ENCODE data around the gene LDLRAD4. TPM values are rescaled to one million over a fixed set of nuclear protein-coding genes. Genes with fewer than 3 reads are reported as not detected.

LDLRAD4 gene
- total and polyA plus RNA-seq, 9 of the 15 experiments (the other 6 are each of a cell fraction or from before 2014, with no cell fraction given) = 0.01 TPM; not detected in 8

DNA sequence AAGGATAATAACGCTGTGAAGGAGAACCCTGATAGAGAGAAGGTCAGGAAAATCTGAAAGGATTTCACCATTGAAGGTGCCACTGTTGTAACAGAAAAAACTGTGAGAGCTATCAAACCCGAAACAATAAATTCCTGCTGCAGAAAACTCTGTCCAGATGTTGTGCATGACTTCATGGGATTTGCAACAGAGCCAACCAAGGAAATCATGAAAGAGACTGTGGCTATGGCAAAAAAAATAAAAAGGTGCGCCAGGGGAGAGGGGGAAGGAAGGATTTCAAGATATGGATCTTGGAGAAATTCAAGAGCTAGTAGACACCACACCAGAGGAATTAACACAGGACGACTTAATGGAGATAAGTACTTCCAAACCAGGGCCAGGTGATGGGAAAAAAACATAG lies 88.0 kb downstream of the LDLRAD4 start:
- no peaks in the 10 kb centered on the region for H3K79me2 ChIP-seq (ENCODE audit: control insufficient read depth, insufficient read depth, low read length)
- BruUV-seq (replicated peaks) = no TSS peak
- H3K4me3 ChIP-seq = no peak overlapping the region
- ATAC-seq (no peak), FAIRE-seq (no peak), DNase-seq (ENCODE audit: extremely low read depth in 1 of 4, low spot score in 3 of 4) (no peak)
- H3K27ac ChIP-seq (ENCODE audit: extremely low read depth, low read depth, low read length) = no peak overlapping the region
- H3K36me3 ChIP-seq (ENCODE audit: control insufficient read depth, insufficient read depth, low read length) = no peaks in the 10 kb centered on the region
- H3K4me2 ChIP-seq (ENCODE audit: insufficient read depth, low read length) = no peak overlapping the region
- H3K4me1 ChIP-seq (replicated peaks in 1 of 2; ENCODE audit: control insufficient read depth in 2 of 2, insufficient read depth in 2 of 2, low read length in 2 of 2) = no peaks in the 10 kb centered on the region
- in situ Hi-C loops (cut with MboI) = no loop called here
- H4K20me1 ChIP-seq (replicated peaks; ENCODE audit: control insufficient read depth, insufficient read depth, low read length) = no peaks in the 10 kb centered on the region
- H3K9me3 ChIP-seq (replicated peaks; ENCODE audit: control insufficient read depth, insufficient read depth, low read depth, low read length) = no peaks in the 10 kb centered on the region
- CTCF ChIA-PET (ENCODE audit: low intra/inter-chr PET ratio) = no interaction called here
- H3K9ac ChIP-seq (ENCODE audit: insufficient read depth in 1 of 2, low read depth in 2 of 2, low read length in 2 of 2) = no peak overlapping the region
- H2AFZ ChIP-seq (ENCODE audit: low read depth, low read length) = no peak overlapping the region
- POLR2A ChIA-PET = no interaction called here
- no peaks in the 10 kb centered on the region for H3K9me1 ChIP-seq (ENCODE audit: control insufficient read depth, insufficient read depth, low read length)
- H3K27me3 ChIP-seq (ENCODE audit: control insufficient read depth in 2 of 2, insufficient read depth in 2 of 2, low read length in 2 of 2) = 0 out of 5 replicates have a peak, but pooled peaks cover 0 to 5% of the 10 kb centered on the region in 2 experiments
- intact Hi-C loops (cut with micrococcal nuclease) = no loop called here
- 0% methylated on average over 4 of the region's 4 CpGs for WGBS (ENCODE audit: insufficient coverage, low coverage, missing lambda C conversion rate)
- TF ChIP-seq POLR2B (IDR thresholded peaks at IDR 0.05; ENCODE audit: low read depth, partially characterized antibody) (no peak), NCOA6 (IDR thresholded peaks at IDR 0.05) (no peak), KLF13 (tag; IDR thresholded peaks at IDR 0.05; ENCODE audit: borderline replicate concordance, low read depth) (no peak), MXI1 (IDR thresholded peaks at IDR 0.05; ENCODE audit: low read depth, low read length) (no peak), KAT2B (IDR thresholded peaks at IDR 0.05; ENCODE audit: low read depth, low read length) (no peak), KDM4B (IDR thresholded peaks at IDR 0.05; ENCODE audit: borderline replicate concordance in 2 of 2, low read depth in 1 of 2) (no peak), CBX3 (IDR thresholded peaks at IDR 0.05; ENCODE audit: borderline replicate concordance in 1 of 2, low read length in 2 of 2) (no peak), ZFPM2 (CRISPR knock-in tag; IDR thresholded peaks at IDR 0.05) (no peak)
- TF ChIP-seq, protein P1, sequence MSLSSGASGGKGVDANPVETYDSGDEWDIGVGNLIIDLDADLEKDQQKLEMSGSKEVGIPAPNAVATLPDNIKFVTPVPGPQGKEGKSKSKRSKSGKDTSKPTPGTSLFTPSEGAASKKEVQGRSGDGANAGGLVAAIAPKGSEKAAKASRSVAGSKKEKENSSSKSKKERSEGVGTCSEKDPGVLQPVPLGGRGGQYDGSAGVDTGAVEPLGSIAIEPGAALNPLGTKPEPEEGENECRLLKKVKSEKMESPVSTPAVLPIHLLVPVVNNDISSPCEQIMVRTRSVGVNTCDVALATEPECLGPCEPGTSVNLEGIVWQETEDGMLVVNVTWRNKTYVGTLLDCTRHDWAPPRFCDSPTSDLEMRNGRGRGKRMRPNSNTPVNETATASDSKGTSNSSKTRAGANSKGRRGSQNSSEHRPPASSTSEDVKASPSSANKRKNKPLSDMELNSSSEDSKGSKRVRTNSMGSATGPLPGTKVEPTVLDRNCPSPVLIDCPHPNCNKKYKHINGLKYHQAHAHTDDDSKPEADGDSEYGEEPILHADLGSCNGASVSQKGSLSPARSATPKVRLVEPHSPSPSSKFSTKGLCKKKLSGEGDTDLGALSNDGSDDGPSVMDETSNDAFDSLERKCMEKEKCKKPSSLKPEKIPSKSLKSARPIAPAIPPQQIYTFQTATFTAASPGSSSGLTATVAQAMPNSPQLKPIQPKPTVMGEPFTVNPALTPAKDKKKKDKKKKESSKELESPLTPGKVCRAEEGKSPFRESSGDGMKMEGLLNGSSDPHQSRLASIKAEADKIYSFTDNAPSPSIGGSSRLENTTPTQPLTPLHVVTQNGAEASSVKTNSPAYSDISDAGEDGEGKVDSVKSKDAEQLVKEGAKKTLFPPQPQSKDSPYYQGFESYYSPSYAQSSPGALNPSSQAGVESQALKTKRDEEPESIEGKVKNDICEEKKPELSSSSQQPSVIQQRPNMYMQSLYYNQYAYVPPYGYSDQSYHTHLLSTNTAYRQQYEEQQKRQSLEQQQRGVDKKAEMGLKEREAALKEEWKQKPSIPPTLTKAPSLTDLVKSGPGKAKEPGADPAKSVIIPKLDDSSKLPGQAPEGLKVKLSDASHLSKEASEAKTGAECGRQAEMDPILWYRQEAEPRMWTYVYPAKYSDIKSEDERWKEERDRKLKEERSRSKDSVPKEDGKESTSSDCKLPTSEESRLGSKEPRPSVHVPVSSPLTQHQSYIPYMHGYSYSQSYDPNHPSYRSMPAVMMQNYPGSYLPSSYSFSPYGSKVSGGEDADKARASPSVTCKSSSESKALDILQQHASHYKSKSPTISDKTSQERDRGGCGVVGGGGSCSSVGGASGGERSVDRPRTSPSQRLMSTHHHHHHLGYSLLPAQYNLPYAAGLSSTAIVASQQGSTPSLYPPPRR (CRISPR knock-in tag; IDR thresholded peaks at IDR 0.05; ENCODE audit: borderline replicate concordance) = no peak
- TF ChIP-seq, protein P2, sequence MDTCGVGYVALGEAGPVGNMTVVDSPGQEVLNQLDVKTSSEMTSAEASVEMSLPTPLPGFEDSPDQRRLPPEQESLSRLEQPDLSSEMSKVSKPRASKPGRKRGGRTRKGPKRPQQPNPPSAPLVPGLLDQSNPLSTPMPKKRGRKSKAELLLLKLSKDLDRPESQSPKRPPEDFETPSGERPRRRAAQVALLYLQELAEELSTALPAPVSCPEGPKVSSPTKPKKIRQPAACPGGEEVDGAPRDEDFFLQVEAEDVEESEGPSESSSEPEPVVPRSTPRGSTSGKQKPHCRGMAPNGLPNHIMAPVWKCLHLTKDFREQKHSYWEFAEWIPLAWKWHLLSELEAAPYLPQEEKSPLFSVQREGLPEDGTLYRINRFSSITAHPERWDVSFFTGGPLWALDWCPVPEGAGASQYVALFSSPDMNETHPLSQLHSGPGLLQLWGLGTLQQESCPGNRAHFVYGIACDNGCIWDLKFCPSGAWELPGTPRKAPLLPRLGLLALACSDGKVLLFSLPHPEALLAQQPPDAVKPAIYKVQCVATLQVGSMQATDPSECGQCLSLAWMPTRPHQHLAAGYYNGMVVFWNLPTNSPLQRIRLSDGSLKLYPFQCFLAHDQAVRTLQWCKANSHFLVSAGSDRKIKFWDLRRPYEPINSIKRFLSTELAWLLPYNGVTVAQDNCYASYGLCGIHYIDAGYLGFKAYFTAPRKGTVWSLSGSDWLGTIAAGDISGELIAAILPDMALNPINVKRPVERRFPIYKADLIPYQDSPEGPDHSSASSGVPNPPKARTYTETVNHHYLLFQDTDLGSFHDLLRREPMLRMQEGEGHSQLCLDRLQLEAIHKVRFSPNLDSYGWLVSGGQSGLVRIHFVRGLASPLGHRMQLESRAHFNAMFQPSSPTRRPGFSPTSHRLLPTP (IDR thresholded peaks at IDR 0.05; ENCODE audit: borderline replicate concordance, extremely low read depth, insufficient read length) = no peak
- TF ChIP-seq, protein P3, sequence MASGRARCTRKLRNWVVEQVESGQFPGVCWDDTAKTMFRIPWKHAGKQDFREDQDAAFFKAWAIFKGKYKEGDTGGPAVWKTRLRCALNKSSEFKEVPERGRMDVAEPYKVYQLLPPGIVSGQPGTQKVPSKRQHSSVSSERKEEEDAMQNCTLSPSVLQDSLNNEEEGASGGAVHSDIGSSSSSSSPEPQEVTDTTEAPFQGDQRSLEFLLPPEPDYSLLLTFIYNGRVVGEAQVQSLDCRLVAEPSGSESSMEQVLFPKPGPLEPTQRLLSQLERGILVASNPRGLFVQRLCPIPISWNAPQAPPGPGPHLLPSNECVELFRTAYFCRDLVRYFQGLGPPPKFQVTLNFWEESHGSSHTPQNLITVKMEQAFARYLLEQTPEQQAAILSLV (tag; IDR thresholded peaks at IDR 0.05) = no peak

Data from K562 (cell line).